ENCODE measurements around the gene HLA-DMA. TPM values are rescaled to one million over a fixed set of nuclear protein-coding genes. Genes with fewer than 3 reads are reported as not detected.

Gene HLA-DMA
- total and polyA plus RNA-seq, 2 of the 13 experiments (the other 11 are each of a cell fraction or from before 2014, with no cell fraction given): 0.70 to 0.71 TPM

- TF ChIP-seq, protein P1, sequence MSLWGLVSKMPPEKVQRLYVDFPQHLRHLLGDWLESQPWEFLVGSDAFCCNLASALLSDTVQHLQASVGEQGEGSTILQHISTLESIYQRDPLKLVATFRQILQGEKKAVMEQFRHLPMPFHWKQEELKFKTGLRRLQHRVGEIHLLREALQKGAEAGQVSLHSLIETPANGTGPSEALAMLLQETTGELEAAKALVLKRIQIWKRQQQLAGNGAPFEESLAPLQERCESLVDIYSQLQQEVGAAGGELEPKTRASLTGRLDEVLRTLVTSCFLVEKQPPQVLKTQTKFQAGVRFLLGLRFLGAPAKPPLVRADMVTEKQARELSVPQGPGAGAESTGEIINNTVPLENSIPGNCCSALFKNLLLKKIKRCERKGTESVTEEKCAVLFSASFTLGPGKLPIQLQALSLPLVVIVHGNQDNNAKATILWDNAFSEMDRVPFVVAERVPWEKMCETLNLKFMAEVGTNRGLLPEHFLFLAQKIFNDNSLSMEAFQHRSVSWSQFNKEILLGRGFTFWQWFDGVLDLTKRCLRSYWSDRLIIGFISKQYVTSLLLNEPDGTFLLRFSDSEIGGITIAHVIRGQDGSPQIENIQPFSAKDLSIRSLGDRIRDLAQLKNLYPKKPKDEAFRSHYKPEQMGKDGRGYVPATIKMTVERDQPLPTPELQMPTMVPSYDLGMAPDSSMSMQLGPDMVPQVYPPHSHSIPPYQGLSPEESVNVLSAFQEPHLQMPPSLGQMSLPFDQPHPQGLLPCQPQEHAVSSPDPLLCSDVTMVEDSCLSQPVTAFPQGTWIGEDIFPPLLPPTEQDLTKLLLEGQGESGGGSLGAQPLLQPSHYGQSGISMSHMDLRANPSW (CRISPR knock-in tag; IDR thresholded peaks at IDR 0.05; ENCODE audit: borderline replicate concordance): no peak
- no peak for TF ChIP-seq ZSCAN22 (CRISPR knock-in tag; IDR thresholded peaks at IDR 0.05)
- TF ChIP-seq, protein P2, sequence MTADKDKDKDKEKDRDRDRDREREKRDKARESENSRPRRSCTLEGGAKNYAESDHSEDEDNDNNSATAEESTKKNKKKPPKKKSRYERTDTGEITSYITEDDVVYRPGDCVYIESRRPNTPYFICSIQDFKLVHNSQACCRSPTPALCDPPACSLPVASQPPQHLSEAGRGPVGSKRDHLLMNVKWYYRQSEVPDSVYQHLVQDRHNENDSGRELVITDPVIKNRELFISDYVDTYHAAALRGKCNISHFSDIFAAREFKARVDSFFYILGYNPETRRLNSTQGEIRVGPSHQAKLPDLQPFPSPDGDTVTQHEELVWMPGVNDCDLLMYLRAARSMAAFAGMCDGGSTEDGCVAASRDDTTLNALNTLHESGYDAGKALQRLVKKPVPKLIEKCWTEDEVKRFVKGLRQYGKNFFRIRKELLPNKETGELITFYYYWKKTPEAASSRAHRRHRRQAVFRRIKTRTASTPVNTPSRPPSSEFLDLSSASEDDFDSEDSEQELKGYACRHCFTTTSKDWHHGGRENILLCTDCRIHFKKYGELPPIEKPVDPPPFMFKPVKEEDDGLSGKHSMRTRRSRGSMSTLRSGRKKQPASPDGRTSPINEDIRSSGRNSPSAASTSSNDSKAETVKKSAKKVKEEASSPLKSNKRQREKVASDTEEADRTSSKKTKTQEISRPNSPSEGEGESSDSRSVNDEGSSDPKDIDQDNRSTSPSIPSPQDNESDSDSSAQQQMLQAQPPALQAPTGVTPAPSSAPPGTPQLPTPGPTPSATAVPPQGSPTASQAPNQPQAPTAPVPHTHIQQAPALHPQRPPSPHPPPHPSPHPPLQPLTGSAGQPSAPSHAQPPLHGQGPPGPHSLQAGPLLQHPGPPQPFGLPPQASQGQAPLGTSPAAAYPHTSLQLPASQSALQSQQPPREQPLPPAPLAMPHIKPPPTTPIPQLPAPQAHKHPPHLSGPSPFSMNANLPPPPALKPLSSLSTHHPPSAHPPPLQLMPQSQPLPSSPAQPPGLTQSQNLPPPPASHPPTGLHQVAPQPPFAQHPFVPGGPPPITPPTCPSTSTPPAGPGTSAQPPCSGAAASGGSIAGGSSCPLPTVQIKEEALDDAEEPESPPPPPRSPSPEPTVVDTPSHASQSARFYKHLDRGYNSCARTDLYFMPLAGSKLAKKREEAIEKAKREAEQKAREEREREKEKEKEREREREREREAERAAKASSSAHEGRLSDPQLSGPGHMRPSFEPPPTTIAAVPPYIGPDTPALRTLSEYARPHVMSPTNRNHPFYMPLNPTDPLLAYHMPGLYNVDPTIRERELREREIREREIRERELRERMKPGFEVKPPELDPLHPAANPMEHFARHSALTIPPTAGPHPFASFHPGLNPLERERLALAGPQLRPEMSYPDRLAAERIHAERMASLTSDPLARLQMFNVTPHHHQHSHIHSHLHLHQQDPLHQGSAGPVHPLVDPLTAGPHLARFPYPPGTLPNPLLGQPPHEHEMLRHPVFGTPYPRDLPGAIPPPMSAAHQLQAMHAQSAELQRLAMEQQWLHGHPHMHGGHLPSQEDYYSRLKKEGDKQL (CRISPR knock-in tag; IDR thresholded peaks at IDR 0.05; ENCODE audit: low read depth): no peak
- no peak for TF ChIP-seq BRCA1 (CRISPR knock-in tag; IDR thresholded peaks at IDR 0.05)
- TF ChIP-seq PHF8 (CRISPR knock-in tag; IDR thresholded peaks at IDR 0.05): no peak
- TF ChIP-seq, protein P3, sequence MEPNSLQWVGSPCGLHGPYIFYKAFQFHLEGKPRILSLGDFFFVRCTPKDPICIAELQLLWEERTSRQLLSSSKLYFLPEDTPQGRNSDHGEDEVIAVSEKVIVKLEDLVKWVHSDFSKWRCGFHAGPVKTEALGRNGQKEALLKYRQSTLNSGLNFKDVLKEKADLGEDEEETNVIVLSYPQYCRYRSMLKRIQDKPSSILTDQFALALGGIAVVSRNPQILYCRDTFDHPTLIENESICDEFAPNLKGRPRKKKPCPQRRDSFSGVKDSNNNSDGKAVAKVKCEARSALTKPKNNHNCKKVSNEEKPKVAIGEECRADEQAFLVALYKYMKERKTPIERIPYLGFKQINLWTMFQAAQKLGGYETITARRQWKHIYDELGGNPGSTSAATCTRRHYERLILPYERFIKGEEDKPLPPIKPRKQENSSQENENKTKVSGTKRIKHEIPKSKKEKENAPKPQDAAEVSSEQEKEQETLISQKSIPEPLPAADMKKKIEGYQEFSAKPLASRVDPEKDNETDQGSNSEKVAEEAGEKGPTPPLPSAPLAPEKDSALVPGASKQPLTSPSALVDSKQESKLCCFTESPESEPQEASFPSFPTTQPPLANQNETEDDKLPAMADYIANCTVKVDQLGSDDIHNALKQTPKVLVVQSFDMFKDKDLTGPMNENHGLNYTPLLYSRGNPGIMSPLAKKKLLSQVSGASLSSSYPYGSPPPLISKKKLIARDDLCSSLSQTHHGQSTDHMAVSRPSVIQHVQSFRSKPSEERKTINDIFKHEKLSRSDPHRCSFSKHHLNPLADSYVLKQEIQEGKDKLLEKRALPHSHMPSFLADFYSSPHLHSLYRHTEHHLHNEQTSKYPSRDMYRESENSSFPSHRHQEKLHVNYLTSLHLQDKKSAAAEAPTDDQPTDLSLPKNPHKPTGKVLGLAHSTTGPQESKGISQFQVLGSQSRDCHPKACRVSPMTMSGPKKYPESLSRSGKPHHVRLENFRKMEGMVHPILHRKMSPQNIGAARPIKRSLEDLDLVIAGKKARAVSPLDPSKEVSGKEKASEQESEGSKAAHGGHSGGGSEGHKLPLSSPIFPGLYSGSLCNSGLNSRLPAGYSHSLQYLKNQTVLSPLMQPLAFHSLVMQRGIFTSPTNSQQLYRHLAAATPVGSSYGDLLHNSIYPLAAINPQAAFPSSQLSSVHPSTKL (CRISPR knock-in tag; IDR thresholded peaks at IDR 0.05): peak; percentile 65; the same call in 1 of the 2 replicates
- no peak for TF ChIP-seq MBD4 (IDR thresholded peaks at IDR 0.05; ENCODE audit: borderline replicate concordance, low read length)
Measured at GRCh38 chr6:32967151-32968091, 14.5 kb upstream of the HLA-DMA start (continued).
